ENCODE results near the gene PSMG3. TPM values are rescaled to one million over a fixed set of nuclear protein-coding genes. Genes with fewer than 3 reads are reported as not detected.

The PSMG3 gene
- total RNA-seq, 1 experiment from 2014 or later = 118 TPM

- in situ Hi-C loops (cut with HindIII; ENCODE audit: low pct_unique_long_range_greater_than_20kb, low sequenced_read_pairs) = no loop called here
- DNase-seq (ENCODE audit: low read depth, low spot score) = no peak
Measured at GRCh38 chr7:1554333-1555045, 15.3 kb downstream of the PSMG3 start.

DNA sequence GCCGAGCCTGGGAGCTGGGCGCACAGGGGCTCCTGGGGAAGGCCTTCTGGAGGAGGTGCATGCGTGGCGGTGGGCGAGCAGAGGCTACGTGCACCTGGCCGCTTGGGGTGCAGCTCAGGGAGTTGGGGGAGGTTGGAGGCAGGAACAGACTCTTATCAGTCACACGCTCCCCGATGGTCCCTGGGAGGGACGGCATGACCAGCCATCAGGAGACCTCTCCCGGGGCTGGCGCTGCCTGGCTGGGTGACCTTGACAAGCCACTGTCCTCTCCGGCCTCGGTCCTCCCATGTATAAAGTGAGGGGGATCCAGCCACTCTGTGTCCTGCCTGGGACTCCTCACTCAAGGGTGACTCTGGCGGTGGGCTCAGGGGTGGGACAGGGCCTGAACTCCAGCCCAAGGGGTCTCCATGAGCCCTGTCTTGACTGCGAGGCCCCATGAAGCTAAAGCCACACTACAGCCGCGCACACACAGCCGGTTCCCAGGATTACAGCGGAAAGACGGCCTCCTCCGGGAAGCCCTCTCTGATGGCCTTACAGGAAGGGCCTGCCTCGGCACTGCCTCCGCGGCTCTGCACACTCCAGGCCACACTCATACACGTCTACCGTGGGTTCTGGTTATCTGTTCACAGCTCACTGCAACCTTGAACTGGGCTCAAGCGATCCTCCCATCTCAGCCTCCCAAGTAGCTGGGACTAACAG, 16.2 kb downstream of the PSMG3 start:
- DNase-seq (ENCODE audit: low read depth, low spot score) = no peak
- in situ Hi-C loops (cut with HindIII; ENCODE audit: low pct_unique_long_range_greater_than_20kb, low sequenced_read_pairs) = no loop called here

DNA sequence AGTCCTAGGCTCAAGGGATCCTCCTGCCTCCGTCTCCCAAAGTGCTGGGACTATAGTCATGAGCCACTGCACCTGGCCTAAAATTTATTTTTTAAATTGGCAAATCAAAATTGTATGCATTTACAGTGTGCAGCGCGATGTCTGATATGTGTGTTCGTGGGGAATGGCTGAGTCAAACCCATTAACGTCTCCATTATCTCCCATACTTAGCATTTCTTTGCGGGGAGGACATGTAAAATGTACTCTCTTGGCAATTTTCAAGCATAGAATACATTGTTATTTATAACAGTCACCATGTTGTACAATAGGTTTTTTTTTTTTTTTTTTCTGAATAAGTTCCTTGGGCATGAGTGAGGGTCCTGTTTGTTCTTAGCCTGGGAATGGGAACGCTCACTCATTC, 17.6 kb downstream of the PSMG3 start:
- no peak for DNase-seq (ENCODE audit: low read depth, low spot score)
- in situ Hi-C loops (cut with HindIII; ENCODE audit: low pct_unique_long_range_greater_than_20kb, low sequenced_read_pairs) = no loop called here

GRCh38 chr7:1550846-1551155, 19.0 kb downstream of the PSMG3 start:
- no peak for DNase-seq (ENCODE audit: low read depth, low spot score)
- in situ Hi-C loops (cut with HindIII; ENCODE audit: low pct_unique_long_range_greater_than_20kb, low sequenced_read_pairs) = no loop called here

GRCh38 chr7:1550005-1550845, 19.6 kb downstream of the PSMG3 start:
- in situ Hi-C loops (cut with HindIII; ENCODE audit: low pct_unique_long_range_greater_than_20kb, low sequenced_read_pairs) = no loop called here
- no peak for DNase-seq (ENCODE audit: low read depth, low spot score)

DNA sequence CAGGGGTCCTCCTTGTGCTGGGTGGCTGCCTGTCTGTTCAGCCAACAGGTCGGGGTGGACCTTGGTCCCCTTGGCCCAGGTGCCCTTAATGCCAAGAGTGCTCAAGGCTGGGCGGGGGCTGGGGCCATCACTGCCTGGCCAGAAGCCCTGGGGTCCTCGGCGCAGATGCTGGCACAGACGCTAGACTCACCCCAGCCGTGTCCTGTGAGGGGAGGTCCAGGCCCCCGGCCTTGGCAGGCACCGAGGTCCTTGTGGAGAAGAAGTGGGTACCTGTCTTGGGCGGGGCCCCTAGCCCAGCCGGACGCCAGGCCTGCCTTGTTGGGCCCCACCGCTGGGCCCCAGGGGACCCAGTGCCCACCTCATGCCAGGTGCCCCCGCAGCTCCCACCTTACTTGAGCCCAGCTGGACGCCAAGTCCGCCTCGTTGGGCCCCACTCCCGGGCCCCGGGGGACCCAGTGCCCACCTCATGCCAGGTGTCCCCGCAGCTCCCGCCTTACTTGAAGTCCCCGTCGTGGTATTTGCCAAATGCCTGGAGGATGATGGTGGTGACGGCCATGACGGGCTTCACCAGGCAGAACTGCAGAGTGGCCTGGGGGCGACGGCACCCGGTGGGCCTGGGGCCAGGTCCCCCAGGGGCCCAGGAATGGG, 20.4 kb downstream of the PSMG3 start:
- in situ Hi-C loops (cut with HindIII; ENCODE audit: low pct_unique_long_range_greater_than_20kb, low sequenced_read_pairs) = no loop called here
- DNase-seq (ENCODE audit: low read depth, low spot score) = no peak

GRCh38 chr7:1548944-1549343, 20.9 kb downstream of the PSMG3 start:
- in situ Hi-C loops (cut with HindIII; ENCODE audit: low pct_unique_long_range_greater_than_20kb, low sequenced_read_pairs) = no loop called here

GRCh38 chr7:1548438-1548831, 21.4 kb downstream of the PSMG3 start:
- in situ Hi-C loops (cut with HindIII; ENCODE audit: low pct_unique_long_range_greater_than_20kb, low sequenced_read_pairs) = no loop called here
- peak; percentile 50 for DNase-seq (ENCODE audit: low read depth, low spot score)

More at GRCh38 chr7:1548944-1549343, 20.9 kb downstream of the PSMG3 start:
- DNase-seq (ENCODE audit: low read depth, low spot score) = no peak

GRCh38 chr7:1547777-1548437, 21.9 kb downstream of the PSMG3 start:
- in situ Hi-C loops (cut with HindIII; ENCODE audit: low pct_unique_long_range_greater_than_20kb, low sequenced_read_pairs) = no loop called here

GRCh38 chr7:1546909-1547776, 22.7 kb downstream of the PSMG3 start:
- in situ Hi-C loops (cut with HindIII; ENCODE audit: low pct_unique_long_range_greater_than_20kb, low sequenced_read_pairs) = no loop called here
- no peak for DNase-seq (ENCODE audit: low read depth, low spot score)

More at GRCh38 chr7:1547777-1548437, 21.9 kb downstream of the PSMG3 start:
- DNase-seq (ENCODE audit: low read depth, low spot score) = no peak

GRCh38 chr7:1546274-1546908, 23.4 kb downstream of the PSMG3 start:
- in situ Hi-C loops (cut with HindIII; ENCODE audit: low pct_unique_long_range_greater_than_20kb, low sequenced_read_pairs) = no loop called here
- no peak for DNase-seq (ENCODE audit: low read depth, low spot score)

- in situ Hi-C loops (cut with HindIII; ENCODE audit: low pct_unique_long_range_greater_than_20kb, low sequenced_read_pairs) = no loop called here
- DNase-seq (ENCODE audit: low read depth, low spot score) = no peak
Measured at GRCh38 chr7:1545417-1546246, 24.2 kb downstream of the PSMG3 start.

- DNase-seq (ENCODE audit: low read depth, low spot score) = no peak
- in situ Hi-C loops (cut with HindIII; ENCODE audit: low pct_unique_long_range_greater_than_20kb, low sequenced_read_pairs) = no loop called here
Measured at GRCh38 chr7:1544896-1545416, 24.9 kb downstream of the PSMG3 start.

DNA sequence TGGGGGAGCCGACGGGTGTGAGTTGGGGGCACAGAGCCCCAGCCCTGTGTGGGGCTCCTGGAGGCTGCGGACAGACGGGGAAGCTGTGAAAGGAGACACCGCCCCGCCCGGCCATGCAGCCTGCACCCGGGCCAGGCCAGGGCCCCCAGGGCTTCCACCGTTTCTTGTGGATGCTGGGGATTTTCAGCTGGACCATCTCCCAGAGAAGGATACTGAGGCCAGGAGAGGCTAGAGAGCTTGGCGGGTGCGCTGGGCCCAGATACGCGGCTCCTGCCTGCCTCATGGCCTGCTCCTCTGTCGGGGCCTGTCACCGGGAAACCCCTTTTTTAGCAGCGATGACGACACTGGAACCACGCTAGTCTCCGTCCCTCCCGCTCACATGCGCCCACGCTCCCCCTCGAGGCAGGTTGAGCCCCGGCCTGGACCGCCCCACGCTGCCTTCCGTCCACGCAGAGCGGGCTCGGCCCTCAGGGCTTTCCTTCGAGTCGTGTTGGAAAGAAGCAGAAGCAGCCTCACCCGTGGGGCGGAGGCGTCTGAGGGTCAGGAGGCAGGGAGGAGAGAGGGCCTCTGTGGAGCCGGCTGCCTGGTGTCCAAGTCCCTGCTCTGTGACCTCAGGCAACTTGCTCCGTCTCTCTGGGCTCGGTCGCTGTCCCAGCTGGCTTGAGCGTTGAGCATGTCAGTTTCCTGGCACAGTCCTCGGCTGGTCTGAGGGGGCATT, 25.5 kb downstream of the PSMG3 start:
- in situ Hi-C loops (cut with HindIII; ENCODE audit: low pct_unique_long_range_greater_than_20kb, low sequenced_read_pairs) = no loop called here
- no peak for DNase-seq (ENCODE audit: low read depth, low spot score)

DNA sequence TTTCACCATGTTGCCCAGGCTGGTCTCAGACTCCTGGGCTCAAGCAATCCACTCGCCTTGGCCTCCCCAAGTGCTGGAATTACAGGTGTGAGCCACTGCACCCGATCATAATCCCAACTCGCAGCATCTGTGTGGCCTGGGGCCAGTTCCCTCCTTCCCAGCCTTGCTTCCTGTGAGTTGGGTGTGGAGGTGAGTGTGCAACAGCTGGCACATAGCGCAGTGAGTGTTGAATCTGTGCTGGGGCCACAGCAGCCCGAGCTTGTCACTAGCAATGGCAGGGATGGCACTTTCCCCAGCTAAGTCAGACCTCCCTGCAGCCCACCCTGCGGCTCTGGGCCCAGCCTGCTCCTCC, 26.0 kb downstream of the PSMG3 start:
- in situ Hi-C loops (cut with HindIII; ENCODE audit: low pct_unique_long_range_greater_than_20kb, low sequenced_read_pairs) = no loop called here
- DNase-seq (ENCODE audit: low read depth, low spot score) = no peak
